ENCODE data around the gene NUP214. TPM values are rescaled to one million over a fixed set of nuclear protein-coding genes. Genes with fewer than 3 reads are reported as not detected.
"Not testable (repeated sequence)": the region's sequence is repeated elsewhere in the genome, so short reads cannot be mapped to it uniquely, and the experiment has no call there.

The NUP214 gene
- total RNA-seq, 1 donor from 2014 or later: 52.1 TPM

GRCh38 chr9:131259916-131260597 is 134.7 kb downstream of the NUP214 start:
- DNase-seq (ENCODE audit: low spot score): no peak

- no peak for DNase-seq (ENCODE audit: low spot score)
These were observed 135.5 kb downstream of the NUP214 start for GRCh38 chr9:131260751-131261452.

- no peak for DNase-seq (ENCODE audit: low spot score)
These were observed 137.1 kb downstream of the NUP214 start for GRCh38 chr9:131262327-131263032.

- DNase-seq (ENCODE audit: low spot score): not testable (repeated sequence)
These were observed 137.6 kb downstream of the NUP214 start for GRCh38 chr9:131263033-131263343.

GRCh38 chr9:131263701-131264100 is 138.3 kb downstream of the NUP214 start:
- no peak for DNase-seq (ENCODE audit: low spot score)

- no peak for DNase-seq (ENCODE audit: low spot score)
These were observed 138.8 kb downstream of the NUP214 start for GRCh38 chr9:131264231-131264630.

- no peak for DNase-seq (ENCODE audit: low spot score)
These were observed 141.2 kb downstream of the NUP214 start for GRCh38 chr9:131266266-131267229.

- peak; percentile 47 for DNase-seq (ENCODE audit: low spot score)
These were observed 145.0 kb downstream of the NUP214 start for GRCh38 chr9:131270171-131271015.

- not testable (repeated sequence) for DNase-seq (ENCODE audit: low spot score)
These were observed 145.6 kb downstream of the NUP214 start for GRCh38 chr9:131271016-131271273.

GRCh38 chr9:131271506-131271931 is 146.1 kb downstream of the NUP214 start:
- no peak for DNase-seq (ENCODE audit: low spot score)

GRCh38 chr9:131272212-131272611 is 146.8 kb downstream of the NUP214 start:
- no peak for DNase-seq (ENCODE audit: low spot score)

GRCh38 chr9:131273146-131273855 is 147.9 kb downstream of the NUP214 start:
- no peak for DNase-seq (ENCODE audit: low spot score)

GRCh38 chr9:131273856-131274673 is 148.7 kb downstream of the NUP214 start:
- no peak for DNase-seq (ENCODE audit: low spot score)

GRCh38 chr9:131274674-131275331 is 149.4 kb downstream of the NUP214 start:
- DNase-seq (ENCODE audit: low spot score): no peak

- no peak for DNase-seq (ENCODE audit: low spot score)
These were observed 150.1 kb downstream of the NUP214 start for GRCh38 chr9:131275332-131276093.

GRCh38 chr9:131276094-131276888 is 150.9 kb downstream of the NUP214 start, which contains the start of gene FAM78A:
Gene FAM78A, minus strand, starts transcription at chr9:131276510. Its CDS starts 331 bp downstream, at chr9:131276179.
- DNase-seq (ENCODE audit: low spot score): no peak

GRCh38 chr9:131276891-131277286 is 151.5 kb downstream of the NUP214 start:
- no peak for DNase-seq (ENCODE audit: low spot score)

Measured in mucosa of gallbladder (tissue), 1 donor.